K562 (cell line): Measurements from ENCODE around the gene TRAPPC1. TPM values are rescaled to one million over a fixed set of nuclear protein-coding genes. Genes with fewer than 3 reads are reported as not detected.

ENCODE experiments used
- ARID4B ChIP-seq: sonication (generic); formaldehyde crosslinking; IDR thresholded peaks from 2 replicates; pipeline ENCODE4 v1.8.0; 2022; ENCODE audit warnings: mild to moderate bottlenecking, missing genetic modification reagents
- CHD4 ChIP-seq: fragments of 200-600 bp; sonication (generic); IDR thresholded peaks from 3 replicates; pipeline ENCODE4 v1.6.1; 2012; ENCODE audit warnings: low read depth, mild to moderate bottlenecking, mixed read lengths, low read length, inconsistent platforms; ENCODE audit not compliant: insufficient read depth, insufficient replicate concordance, poor library complexity, severe bottlenecking
- MAZ ChIP-seq, 2 experiments: fragments of 450-650 bp in 1 of 2; sonication (generic) in 1 of 2; formaldehyde crosslinking; IDR thresholded peaks in 1 of 2; conservative IDR thresholded peaks in 1 of 2; 2 replicates each; pipeline versions ENCODE4 v1.4.0 to v1.5.0; 2020; ENCODE audit warnings: mild to moderate bottlenecking in 1 of 2, missing genetic modification reagents in 1 of 2
- NFRKB ChIP-seq: fragments of 450-650 bp; IDR thresholded peaks from 2 replicates; pipeline ENCODE4 v1.6.1; 2016; ENCODE audit warnings: low read depth
- PCBP1 ChIP-seq: fragments of 200-400 bp; formaldehyde crosslinking; IDR thresholded peaks from 2 replicates; pipeline ENCODE4 v1.6.1; 2018; ENCODE audit warnings: mild to moderate bottlenecking, low read depth, low read length; ENCODE audit not compliant: poor library complexity, severe bottlenecking
- PHF8 ChIP-seq: fragments of 200-600 bp; sonication (generic); IDR thresholded peaks from 2 replicates; pipeline ENCODE4 v1.6.1; 2012; ENCODE audit warnings: mixed run types, mild to moderate bottlenecking, inconsistent platforms, low read length, moderate library complexity, borderline replicate concordance
- POLR2A ChIP-seq: fragments of 450-650 bp; conservative IDR thresholded peaks from 2 replicates; pipeline ENCODE4 v1.6.1; 2016
- POLR2AphosphoS5 ChIP-seq: IDR thresholded peaks from 2 replicates; pipeline ENCODE4 v1.6.1; 2011; ENCODE audit warnings: mild to moderate bottlenecking, low read depth, low read length, moderate library complexity; ENCODE audit not compliant: control insufficient read depth, insufficient read depth
- RBFOX2 ChIP-seq: fragments of 200-400 bp; formaldehyde crosslinking; IDR thresholded peaks from 2 replicates; pipeline ENCODE4 v1.6.1; 2017; ENCODE audit warnings: low read depth, mild to moderate bottlenecking, low read length, moderate library complexity
- RHOXF2B ChIP-seq: fragments of 250-450 bp; sonication (Bioruptor Pico); conservative IDR thresholded peaks from 2 replicates; pipeline ENCODE4 v1.5.1; 2021
- SIN3A ChIP-seq, 2 experiments: fragments of 150-350 bp in 1 of 2; IDR thresholded peaks; 2 replicates each; pipeline ENCODE4 v1.6.1; 2011 to 2016; ENCODE audit warnings: borderline replicate concordance in 2 of 2, low read depth in 2 of 2, low read length in 2 of 2, mild to moderate bottlenecking in 2 of 2, moderate library complexity in 2 of 2; ENCODE audit not compliant: control insufficient read depth in 1 of 2
- SUPT5H ChIP-seq: fragments of 450-650 bp; IDR thresholded peaks from 2 replicates; pipeline ENCODE4 v1.6.1; 2016
- TAF1 ChIP-seq: IDR thresholded peaks from 2 replicates; pipeline ENCODE4 v1.6.1; 2011; ENCODE audit warnings: mild to moderate bottlenecking, low read length, moderate library complexity; ENCODE audit not compliant: insufficient read depth, control insufficient read depth, severe bottlenecking; ENCODE audit errors: extremely low read depth
- TBP ChIP-seq: optimal IDR thresholded peaks from 2 replicates; pipeline ENCODE3; 2011; ENCODE audit warnings: low read depth, low read length, improper control_type of control experiment
- TGIF2 ChIP-seq: sonication (generic); formaldehyde crosslinking; IDR thresholded peaks from 2 replicates; pipeline ENCODE4 v1.8.1; 2022; ENCODE audit warnings: mild to moderate bottlenecking, missing genetic modification reagents, moderate library complexity
- VEZF1 ChIP-seq: fragments of 200-800 bp; sonication (Bioruptor generic); IDR thresholded peaks from 2 replicates; pipeline ENCODE4 v1.6.1; 2017; ENCODE audit warnings: missing genetic modification characterization, missing compliant biosample characterization
- YY1 ChIP-seq, 3 experiments: IDR thresholded peaks; 2 replicates each; pipeline ENCODE4 v1.6.1; 2011; ENCODE audit warnings: low read length in 2 of 3, mild to moderate bottlenecking in 2 of 3, moderate library complexity in 2 of 3, borderline replicate concordance in 1 of 3, control low read depth in 1 of 3, low read depth in 1 of 3; ENCODE audit not compliant: insufficient read depth in 3 of 3, insufficient replicate concordance in 2 of 3, control insufficient read depth in 1 of 3, insufficient read length in 1 of 3; ENCODE audit errors: extremely low read depth in 1 of 3
- ZKSCAN3 ChIP-seq: fragments of 250-450 bp; sonication (Bioruptor Pico); IDR thresholded peaks from 2 replicates; pipeline ENCODE4 v1.4.0; 2020
- ZNF347 ChIP-seq: fragments of 450-650 bp; formaldehyde crosslinking; IDR thresholded peaks from 2 replicates; pipeline ENCODE4 v1.4.0; 2020; ENCODE audit warnings: low read depth, mild to moderate bottlenecking, moderate library complexity
- ZNF644 ChIP-seq: fragments of 200-800 bp; sonication (Bioruptor generic); IDR thresholded peaks from 2 replicates; pipeline ENCODE4 v1.6.1; 2016; ENCODE audit warnings: low read depth, missing genetic modification characterization, missing compliant biosample characterization
- polyA plus RNA-seq, 8 experiments: library from polyadenylated mRNA; depleted of rRNA in 4 of 8; stranded (reverse) in 5 of 8; unstranded in 3 of 8; fragments of >200 nt; fragmentation: Nextera tagmentation in 2 of 8; fragmentation: Illumina TruSeq in 1 of 8; extraction: Ambion mirVana in 2 of 8; extraction: Trizol in 1 of 8; gene quantifications; 2 replicates each; pipeline versions ENCODE4 v1.2.1 to v1.2.3, GENCODE V29; 2011 to 2014; ENCODE audit warnings: inconsistent platforms in 1 of 8, missing spikeins in 1 of 8
- total RNA-seq, 7 experiments: library from RNA; depleted of rRNA in 6 of 7; stranded (reverse); fragments of >200 nt in 6 of 7; fragmentation: Illumina TruSeq in 2 of 7; extraction: Trizol in 2 of 7; gene quantifications; 2 replicates each; pipeline versions ENCODE4 v1.2.1 to v1.2.3, GENCODE V29; 2011 to 2021; ENCODE audit warnings: low replicate concordance in 1 of 7

TRAPPC1 gene
- total and polyA plus RNA-seq, 9 of the 15 experiments (the other 6 are each of a cell fraction or from before 2014, with no cell fraction given): 11.7 to 82.8 (median 36.2) TPM

- peak; percentile 82 for TF ChIP-seq RBFOX2
- no peak for TF ChIP-seq ZNF347 (CRISPR knock-in tag)
- peak; percentile 42; the same call in 1 of the 2 replicates for TF ChIP-seq TGIF2
- peak; percentile 54 for TF ChIP-seq SUPT5H
- TF ChIP-seq ZKSCAN3 (CRISPR knock-in tag): no peak
- 0 out of 2 replicates have a peak, but pooled peaks have one; percentile 26 for TF ChIP-seq POLR2AphosphoS5
- TF ChIP-seq RHOXF2B: no peak
- TF ChIP-seq MAZ (CRISPR knock-in tag; conservative IDR thresholded peaks at IDR 0.05 in 1 of 2, IDR thresholded peaks at IDR 0.05 in 1 of 2): peak in 1 of 2 experiments; percentile 29; a peak in 3 of 4 replicates
- no peak for TF ChIP-seq ZNF644
- TF ChIP-seq TAF1: peak; percentile 22
- TF ChIP-seq NFRKB: peak; percentile 49; the same call in 1 of the 2 replicates
- TF ChIP-seq YY1 (IDR thresholded peaks at IDR 0.05; ENCODE audit: borderline replicate concordance in 1 of 3, control insufficient read depth in 1 of 3, extremely low read depth in 1 of 3, insufficient read depth in 3 of 3, insufficient read length in 1 of 3, insufficient replicate concordance in 2 of 3, low read depth in 1 of 3, low read length in 2 of 3): peak in 1 of 3 experiments; percentile 7
- peak; percentile 28 for TF ChIP-seq PCBP1
- peak; percentile 11 for TF ChIP-seq CHD4
- TF ChIP-seq TBP: peak; percentile 15
- peak; percentile 74 for TF ChIP-seq POLR2A
- peak; percentile 74 for TF ChIP-seq ARID4B (CRISPR knock-in tag)
- TF ChIP-seq PHF8: peak; percentile 50; the same call in 1 of the 2 replicates
- peak; percentile 58 for TF ChIP-seq VEZF1
- peak; percentile 88 to 96; a peak in 3 of 4 replicates for TF ChIP-seq SIN3A (IDR thresholded peaks at IDR 0.05; ENCODE audit: borderline replicate concordance in 2 of 2, control insufficient read depth in 1 of 2, low read depth in 2 of 2, low read length in 2 of 2)
These were observed 46.1 kb downstream of the TRAPPC1 start (continued) for GRCh38 chr17:7885367-7886226.
